ENCODE data around the gene COL7A1.

- no peak for TF ChIP-seq CTCF (IDR thresholded peaks at IDR 0.05)
- TF ChIP-seq POLR2A (IDR thresholded peaks at IDR 0.05): no peak
Measured at GRCh38 chr3:48532977-48533337, 62.2 kb downstream of the COL7A1 start.

Measured in adrenal gland (tissue), 5 donors.